ENCODE results near the gene FMNL2. TPM values are rescaled to one million over a fixed set of nuclear protein-coding genes. Genes with fewer than 3 reads are reported as not detected.

The FMNL2 gene
- polyA plus RNA-seq, 1 donor from 2014 or later, result 0.24 TPM

GRCh38 chr2:152479282-152479681 is 144.3 kb downstream of the FMNL2 start:
- Mint-ChIP-seq H3K4me1 (no peaks in the 10 kb centered on the region), H3K4me3 (no peak overlapping the region), H3K9me3 (no peaks in the 10 kb centered on the region), H3K27ac (no peak overlapping the region), H3K27me3 (no peaks in the 10 kb centered on the region), H3K36me3 (peaks cover 2% of the 10 kb centered on the region)

GRCh38 chr2:152480821-152481399 is 145.9 kb downstream of the FMNL2 start:
- H3K36me3 Mint-ChIP-seq, result peaks cover 2% of the 10 kb centered on the region
- H3K27ac Mint-ChIP-seq, result no peak overlapping the region

GRCh38 chr2:152481881-152482583 is 147.1 kb downstream of the FMNL2 start:
- H3K4me3 Mint-ChIP-seq, result no peak overlapping the region
- no peaks in the 10 kb centered on the region for H3K27me3 Mint-ChIP-seq
- no peak overlapping the region for H3K27ac Mint-ChIP-seq
- H3K9me3 Mint-ChIP-seq, result peaks cover 0 to 2% (median 0%) of the 10 kb centered on the region in 3 donors
- H3K4me1 Mint-ChIP-seq, result peaks cover 6 to 8% (median 6%) of the 10 kb centered on the region in 3 donors
- peaks cover 2% of the 10 kb centered on the region for H3K36me3 Mint-ChIP-seq

More at GRCh38 chr2:152480821-152481399, 145.9 kb downstream of the FMNL2 start:
- Mint-ChIP-seq H3K27me3 (no peaks in the 10 kb centered on the region), H3K4me3 (no peak overlapping the region), H3K9me3 (peaks cover 0 to 2% (median 0%) of the 10 kb centered on the region in 3 donors), H3K4me1 (peaks cover 0 to 1% (median 0%) of the 10 kb centered on the region in 3 donors)

- H3K27me3 Mint-ChIP-seq, result no peaks in the 10 kb centered on the region
- H3K36me3 Mint-ChIP-seq, result peaks cover 2% of the 10 kb centered on the region
- H3K4me3 Mint-ChIP-seq, result no peak overlapping the region
- peaks cover 6 to 10% (median 7%) of the 10 kb centered on the region in 3 donors for H3K4me1 Mint-ChIP-seq
- H3K9me3 Mint-ChIP-seq, result peaks cover 0 to 2% (median 0%) of the 10 kb centered on the region in 3 donors
- H3K27ac Mint-ChIP-seq, result no peak overlapping the region
Observed at GRCh38 chr2:152483276-152484063, 148.5 kb downstream of the FMNL2 start.

- H3K27me3 Mint-ChIP-seq, result no peaks in the 10 kb centered on the region
- no peaks in the 10 kb centered on the region for H3K36me3 Mint-ChIP-seq
- peaks cover 0 to 2% (median 0%) of the 10 kb centered on the region in 3 donors for H3K9me3 Mint-ChIP-seq
- peaks cover 7 to 20% (median 10%) of the 10 kb centered on the region in 3 donors for H3K4me1 Mint-ChIP-seq
- peak overlapping the region in 1 of 4 donors; percentile 22 for H3K4me3 Mint-ChIP-seq
- no peak overlapping the region for H3K27ac Mint-ChIP-seq
Observed at GRCh38 chr2:152485954-152486736, 151.2 kb downstream of the FMNL2 start.

- Mint-ChIP-seq H3K9me3 (peaks cover 0 to 2% (median 0%) of the 10 kb centered on the region in 3 donors), H3K4me3 (no peak overlapping the region), H3K4me1 (peaks cover 7 to 20% (median 10%) of the 10 kb centered on the region in 3 donors), H3K36me3 (no peaks in the 10 kb centered on the region), H3K27ac (no peak overlapping the region), H3K27me3 (no peaks in the 10 kb centered on the region)
Observed at GRCh38 chr2:152486737-152487400, 151.9 kb downstream of the FMNL2 start.

GRCh38 chr2:152488075-152488474 is 153.1 kb downstream of the FMNL2 start:
- Mint-ChIP-seq H3K27me3 (peaks cover 6% of the 10 kb centered on the region), H3K9me3 (peaks cover 0 to 2% (median 0%) of the 10 kb centered on the region in 3 donors), H3K4me3 (no peak overlapping the region), H3K27ac (no peak overlapping the region), H3K4me1 (peaks cover 10 to 26% (median 10%) of the 10 kb centered on the region in 3 donors), H3K36me3 (no peaks in the 10 kb centered on the region)

GRCh38 chr2:152489364-152489763 is 154.4 kb downstream of the FMNL2 start:
- Mint-ChIP-seq H3K27me3 (peaks cover 6% of the 10 kb centered on the region), H3K4me1 (peaks cover 13 to 26% (median 15%) of the 10 kb centered on the region in 3 donors), H3K27ac (no peak overlapping the region), H3K9me3 (peaks cover 0 to 2% (median 0%) of the 10 kb centered on the region in 3 donors), H3K4me3 (peak overlapping the region in 1 of 4 donors; percentile 24), H3K36me3 (no peaks in the 10 kb centered on the region)

- Mint-ChIP-seq H3K4me3 (no peak overlapping the region), H3K9me3 (no peaks in the 10 kb centered on the region), H3K27me3 (peaks cover 6% of the 10 kb centered on the region), H3K27ac (peak overlapping the region in 1 of 3 donors; percentile 48), H3K36me3 (no peaks in the 10 kb centered on the region), H3K4me1 (peaks cover 12 to 26% (median 15%) of the 10 kb centered on the region in 3 donors)
Observed at GRCh38 chr2:152490686-152491455, 155.9 kb downstream of the FMNL2 start.

- peaks cover 0 to 4% (median 0%) of the 10 kb centered on the region in 3 donors for H3K9me3 Mint-ChIP-seq
- no peak overlapping the region for H3K27ac Mint-ChIP-seq
- H3K27me3 Mint-ChIP-seq, result peaks cover 6% of the 10 kb centered on the region
- no peak overlapping the region for H3K4me3 Mint-ChIP-seq
- H3K4me1 Mint-ChIP-seq, result peaks cover 7 to 21% (median 10%) of the 10 kb centered on the region in 3 donors
- no peaks in the 10 kb centered on the region for H3K36me3 Mint-ChIP-seq
Observed at GRCh38 chr2:152492131-152492530, 157.2 kb downstream of the FMNL2 start.

GRCh38 chr2:152492911-152493310 is 157.9 kb downstream of the FMNL2 start:
- peaks cover 0 to 7% (median 0%) of the 10 kb centered on the region in 3 donors for H3K9me3 Mint-ChIP-seq
- peaks cover 11 to 25% (median 11%) of the 10 kb centered on the region in 3 donors for H3K4me1 Mint-ChIP-seq
- no peak overlapping the region for H3K4me3 Mint-ChIP-seq
- H3K27me3 Mint-ChIP-seq, result peaks cover 6% of the 10 kb centered on the region
- no peaks in the 10 kb centered on the region for H3K36me3 Mint-ChIP-seq
- H3K27ac Mint-ChIP-seq, result no peak overlapping the region

- Mint-ChIP-seq H3K36me3 (no peaks in the 10 kb centered on the region), H3K27ac (no peak overlapping the region), H3K4me1 (peaks cover 11 to 25% (median 12%) of the 10 kb centered on the region in 3 donors), H3K4me3 (no peak overlapping the region), H3K27me3 (peaks cover 6% of the 10 kb centered on the region), H3K9me3 (peaks cover 0 to 7% (median 0%) of the 10 kb centered on the region in 3 donors)
Observed at GRCh38 chr2:152493417-152493816, 158.4 kb downstream of the FMNL2 start.

GRCh38 chr2:152493945-152494528 is 159.1 kb downstream of the FMNL2 start:
- Mint-ChIP-seq H3K27me3 (peaks cover 6% of the 10 kb centered on the region), H3K4me1 (peaks cover 11 to 25% (median 14%) of the 10 kb centered on the region in 3 donors), H3K27ac (no peak overlapping the region), H3K9me3 (peaks cover 0 to 7% (median 0%) of the 10 kb centered on the region in 3 donors), H3K4me3 (no peak overlapping the region), H3K36me3 (no peaks in the 10 kb centered on the region)
